Mesodermal cell (in vitro differentiated cells): ENCODE results near the gene CLASP1.
"Not testable (repeated sequence)": the region's sequence is repeated elsewhere in the genome, so short reads cannot be mapped to it uniquely, and the experiment has no call there.

ENCODE experiments used
- H3K27ac ChIP-seq: 2 replicates; pipeline ENCODE4 v1.7.0; 2013; ENCODE audit warnings: mild to moderate bottlenecking, low read depth, low read length, moderate library complexity; ENCODE audit not compliant: severe bottlenecking
- H3K36me3 ChIP-seq: 2 replicates; pipeline ENCODE4 v1.7.1; 2013; ENCODE audit warnings: mild to moderate bottlenecking, low read length, moderate library complexity; ENCODE audit not compliant: control insufficient read depth, insufficient read depth
- H3K4me1 ChIP-seq: one replicate; pipeline ENCODE4 v1.7.1; 2013; ENCODE audit warnings: mild to moderate bottlenecking, low read length; ENCODE audit not compliant: insufficient read depth, control insufficient read depth, poor library complexity, severe bottlenecking
- H3K4me3 ChIP-seq: 2 replicates; pipeline ENCODE4 v1.7.0; 2013; ENCODE audit warnings: low read length, control low read depth, mild to moderate bottlenecking; ENCODE audit not compliant: insufficient read depth, poor library complexity, severe bottlenecking; ENCODE audit errors: extremely low read depth
- H3K9me3 ChIP-seq: 2 replicates; pipeline ENCODE4 v1.7.1; 2013; ENCODE audit warnings: mild to moderate bottlenecking, low read length, moderate library complexity; ENCODE audit not compliant: control insufficient read depth
- WGBS, 2 experiments: methylation state at CpG; one replicate each; pipeline ENCODE4 v1.1.5; 2013; ENCODE audit warnings: missing lambda C conversion rate in 2 of 2; ENCODE audit not compliant: insufficient coverage in 2 of 2; 5-methylcytosine and 5-hydroxymethylcytosine counted together

CLASP1 gene

GRCh38 chr2:121374412-121375075, 274.7 kb downstream of the CLASP1 start:
- not testable (repeated sequence) for H3K4me1 ChIP-seq, H3K9me3 ChIP-seq, H3K27ac ChIP-seq, H3K4me3 ChIP-seq
- WGBS, 2 experiments, result 91 to 98% methylated on average over 4 to 5 of the region's 5 CpGs
- peaks cover 72% of the 10 kb centered on the region for H3K36me3 ChIP-seq

- 85 to 95% methylated on average over 4 of the region's 7 CpGs for WGBS, 2 experiments
- Histone ChIP-seq H3K27ac (no peak overlapping the region), H3K9me3 (no peaks in the 10 kb centered on the region), H3K36me3 (peaks cover 71% of the 10 kb centered on the region), H3K4me3 (no peak overlapping the region), H3K4me1 (no peaks in the 10 kb centered on the region)
Measured at GRCh38 chr2:121372721-121373353, 276.4 kb downstream of the CLASP1 start.

- Histone ChIP-seq H3K4me3 (no peak overlapping the region), H3K27ac (no peak overlapping the region), H3K36me3 (peaks cover 72% of the 10 kb centered on the region), H3K4me1 (no peaks in the 10 kb centered on the region), H3K9me3 (no peaks in the 10 kb centered on the region)
Measured at GRCh38 chr2:121372082-121372481, 277.2 kb downstream of the CLASP1 start.

- no peaks in the 10 kb centered on the region for H3K4me1 ChIP-seq
- no peak overlapping the region for H3K27ac ChIP-seq
- H3K36me3 ChIP-seq, result peaks cover 72% of the 10 kb centered on the region
- H3K4me3 ChIP-seq, result no peak overlapping the region
- H3K9me3 ChIP-seq, result no peaks in the 10 kb centered on the region
Measured at GRCh38 chr2:121368836-121369235, 280.4 kb downstream of the CLASP1 start.

GRCh38 chr2:121368155-121368554, 281.1 kb downstream of the CLASP1 start:
- no peaks in the 10 kb centered on the region for H3K4me1 ChIP-seq
- no peak overlapping the region for H3K4me3 ChIP-seq
- H3K36me3 ChIP-seq, result peaks cover 72% of the 10 kb centered on the region
- H3K9me3 ChIP-seq, result no peaks in the 10 kb centered on the region
- whole genome bisulfite sequencing, 2 experiments, result 93 to 97% methylated on average over 3 to 4 of the region's 7 CpGs
- no peak overlapping the region for H3K27ac ChIP-seq

GRCh38 chr2:121367246-121367900, 281.9 kb downstream of the CLASP1 start:
- H3K4me3 ChIP-seq, result no peak overlapping the region
- H3K27ac ChIP-seq, result no peak overlapping the region
- peaks cover 71% of the 10 kb centered on the region for H3K36me3 ChIP-seq
- no peaks in the 10 kb centered on the region for H3K9me3 ChIP-seq
- WGBS, 2 experiments, result 92 to 94% methylated on average over 12 to 14 of the region's 26 CpGs
- no peaks in the 10 kb centered on the region for H3K4me1 ChIP-seq

- Histone ChIP-seq H3K4me1 (no peaks in the 10 kb centered on the region), H3K27ac (no peak overlapping the region), H3K4me3 (no peak overlapping the region), H3K9me3 (no peaks in the 10 kb centered on the region), H3K36me3 (peaks cover 75% of the 10 kb centered on the region)
Measured at GRCh38 chr2:121366040-121366439, 283.2 kb downstream of the CLASP1 start.

- Histone ChIP-seq H3K4me3 (no peak overlapping the region), H3K36me3 (peaks cover 76% of the 10 kb centered on the region), H3K4me1 (no peaks in the 10 kb centered on the region), H3K9me3 (no peaks in the 10 kb centered on the region), H3K27ac (no peak overlapping the region)
- WGBS, 2 experiments, result 90 to 93% methylated on average over 10 to 14 of the region's 14 CpGs
Measured at GRCh38 chr2:121365061-121365460, 284.2 kb downstream of the CLASP1 start.

- 87 to 90% methylated on average over 3 to 4 of the region's 5 CpGs for WGBS, 2 experiments
- Histone ChIP-seq H3K27ac (no peak overlapping the region), H3K4me1 (no peaks in the 10 kb centered on the region), H3K36me3 (peaks cover 79% of the 10 kb centered on the region), H3K9me3 (no peaks in the 10 kb centered on the region), H3K4me3 (no peak overlapping the region)
Measured at GRCh38 chr2:121363632-121364420, 285.4 kb downstream of the CLASP1 start.

GRCh38 chr2:121362774-121363173, 286.5 kb downstream of the CLASP1 start:
- 94 to 96% methylated on average over 4 of the region's 4 CpGs for WGBS, 2 experiments
- Histone ChIP-seq H3K4me1 (no peaks in the 10 kb centered on the region), H3K4me3 (no peak overlapping the region), H3K27ac (no peak overlapping the region), H3K9me3 (no peaks in the 10 kb centered on the region), H3K36me3 (peaks cover 74% of the 10 kb centered on the region)
